ENCODE measurements around the gene PADI3.

PADI3 gene

GRCh38 chr1:17248781-17249180 lies at the start of gene PADI3:
Gene PADI3, plus strand, starts transcription at chr1:17249098. Its CDS starts 40 bp downstream, at chr1:17249138.
- DNase-seq (ENCODE audit: low read depth in 2 of 2), result no peak

- DNase-seq (ENCODE audit: low read depth in 2 of 2), result no peak
Measured at GRCh38 chr1:17199267-17200044, 49.4 kb upstream of the PADI3 start.

- no peak for DNase-seq (ENCODE audit: low read depth in 2 of 2)
Measured at GRCh38 chr1:17200246-17200645, 48.7 kb upstream of the PADI3 start.

GRCh38 chr1:17200756-17201155 lies 48.1 kb upstream of the PADI3 start:
- DNase-seq (ENCODE audit: low read depth in 2 of 2), result no peak

- DNase-seq (ENCODE audit: low read depth in 2 of 2), result no peak
Measured at GRCh38 chr1:17201201-17202021, 47.5 kb upstream of the PADI3 start.

- DNase-seq (ENCODE audit: low read depth in 2 of 2), result no peak
Measured at GRCh38 chr1:17204546-17205440, 44.1 kb upstream of the PADI3 start, which contains the start of gene PADI1. Gene PADI1, plus strand, starts transcription at chr1:17205128. Its CDS starts 90 bp downstream, at chr1:17205218.

- no peak for DNase-seq (ENCODE audit: low read depth in 2 of 2)
Measured at GRCh38 chr1:17205652-17206051, 43.2 kb upstream of the PADI3 start.

GRCh38 chr1:17206196-17206595 lies 42.7 kb upstream of the PADI3 start:
- DNase-seq (ENCODE audit: low read depth in 2 of 2), result no peak

- no peak for DNase-seq (ENCODE audit: low read depth in 2 of 2)
Measured at GRCh38 chr1:17207046-17207445, 41.9 kb upstream of the PADI3 start.

GRCh38 chr1:17207540-17207939 lies 41.4 kb upstream of the PADI3 start:
- DNase-seq (ENCODE audit: low read depth in 2 of 2), result no peak

- DNase-seq (ENCODE audit: low read depth in 2 of 2), result peak; percentile 25 to 33
Measured at GRCh38 chr1:17207966-17208418, 40.9 kb upstream of the PADI3 start.

- DNase-seq (ENCODE audit: low read depth in 2 of 2), result no peak
Measured at GRCh38 chr1:17208546-17208945, 40.4 kb upstream of the PADI3 start.

- no peak for DNase-seq (ENCODE audit: low read depth in 2 of 2)
Measured at GRCh38 chr1:17209430-17209829, 39.5 kb upstream of the PADI3 start.

GRCh38 chr1:17210176-17210575 lies 38.7 kb upstream of the PADI3 start:
- no peak for DNase-seq (ENCODE audit: low read depth in 2 of 2)

GRCh38 chr1:17211377-17211776 lies 37.5 kb upstream of the PADI3 start:
- no peak for DNase-seq (ENCODE audit: low read depth in 2 of 2)

GRCh38 chr1:17212009-17212408 lies 36.9 kb upstream of the PADI3 start:
- DNase-seq (ENCODE audit: low read depth in 2 of 2), result no peak

- peak; percentile 24 to 29 for DNase-seq (ENCODE audit: low read depth in 2 of 2)
Measured at GRCh38 chr1:17212487-17213121, 36.3 kb upstream of the PADI3 start.

GRCh38 chr1:17213148-17213781 lies 35.6 kb upstream of the PADI3 start:
- DNase-seq (ENCODE audit: low read depth in 2 of 2), result no peak

- no peak for DNase-seq (ENCODE audit: low read depth in 2 of 2)
Measured at GRCh38 chr1:17213782-17214148, 35.1 kb upstream of the PADI3 start.

GRCh38 chr1:17214876-17215544 lies 33.9 kb upstream of the PADI3 start:
- no peak for DNase-seq (ENCODE audit: low read depth in 2 of 2)

Data from activated CD8-positive, alpha-beta memory T cell treated with anti-CD3 and anti-CD28 coated beads for 4 hours (primary cell).